ENCODE results near the gene MDC1.

MDC1 gene

DNA sequence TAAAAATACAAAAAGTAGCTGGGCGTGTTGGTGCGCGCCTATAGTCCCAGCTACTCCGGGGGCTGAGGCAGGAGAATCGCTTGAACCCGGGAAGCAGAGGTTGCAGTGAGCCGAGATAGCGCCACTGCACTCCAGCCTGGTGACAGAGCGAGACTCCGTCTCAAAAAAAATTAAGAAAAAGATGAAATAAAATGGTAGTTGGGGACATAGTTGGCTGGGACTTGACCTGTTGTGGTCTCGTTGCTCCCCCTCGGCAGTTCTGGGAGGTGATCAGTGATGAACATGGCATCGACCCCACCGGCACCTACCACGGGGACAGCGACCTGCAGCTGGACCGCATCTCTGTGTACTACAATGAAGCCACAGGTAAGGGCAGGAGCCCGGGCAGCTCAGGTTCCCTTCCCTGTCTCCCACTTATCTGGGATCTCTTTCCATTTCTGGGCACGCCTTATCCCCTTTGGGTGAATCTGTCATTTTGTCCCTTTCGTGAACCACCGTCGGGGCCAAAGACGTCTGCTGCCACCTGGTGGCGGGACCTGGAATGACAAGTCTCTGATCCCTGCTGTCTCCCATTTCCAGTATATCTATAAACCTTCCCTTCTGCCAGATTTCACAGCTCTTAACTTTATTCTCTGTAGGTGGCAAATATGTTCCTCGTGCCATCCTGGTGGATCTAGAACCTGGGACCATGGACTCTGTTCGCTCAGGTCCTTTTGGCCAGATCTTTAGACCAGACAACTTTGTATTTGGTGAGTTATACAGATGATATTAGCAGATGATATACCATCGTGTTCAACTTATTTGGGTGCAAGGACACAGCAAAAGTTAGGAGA is 5.4 kb upstream of the MDC1 start:
- no peak for TF ChIP-seq ZNF274 (IDR thresholded peaks at IDR 0.05; ENCODE audit: low read depth, low read length)
- H3K4me3 ChIP-seq (ENCODE audit: low read length): peak overlapping the region; percentile 86

DNA sequence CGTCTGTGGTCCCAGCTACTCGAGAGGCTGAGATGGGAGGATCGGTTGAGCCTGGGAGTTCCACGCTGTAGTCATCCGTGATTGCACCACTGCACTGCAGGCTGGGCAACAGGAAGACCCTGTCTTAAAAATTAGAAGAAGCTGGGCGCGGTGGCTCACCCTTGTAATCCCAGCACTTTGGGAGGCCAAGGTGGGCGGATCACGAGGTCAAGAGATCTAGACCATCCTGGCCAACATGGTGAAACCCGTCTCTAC is 4.9 kb upstream of the MDC1 start:
- peak overlapping the region; percentile 86 for H3K4me3 ChIP-seq (ENCODE audit: low read length)

DNA sequence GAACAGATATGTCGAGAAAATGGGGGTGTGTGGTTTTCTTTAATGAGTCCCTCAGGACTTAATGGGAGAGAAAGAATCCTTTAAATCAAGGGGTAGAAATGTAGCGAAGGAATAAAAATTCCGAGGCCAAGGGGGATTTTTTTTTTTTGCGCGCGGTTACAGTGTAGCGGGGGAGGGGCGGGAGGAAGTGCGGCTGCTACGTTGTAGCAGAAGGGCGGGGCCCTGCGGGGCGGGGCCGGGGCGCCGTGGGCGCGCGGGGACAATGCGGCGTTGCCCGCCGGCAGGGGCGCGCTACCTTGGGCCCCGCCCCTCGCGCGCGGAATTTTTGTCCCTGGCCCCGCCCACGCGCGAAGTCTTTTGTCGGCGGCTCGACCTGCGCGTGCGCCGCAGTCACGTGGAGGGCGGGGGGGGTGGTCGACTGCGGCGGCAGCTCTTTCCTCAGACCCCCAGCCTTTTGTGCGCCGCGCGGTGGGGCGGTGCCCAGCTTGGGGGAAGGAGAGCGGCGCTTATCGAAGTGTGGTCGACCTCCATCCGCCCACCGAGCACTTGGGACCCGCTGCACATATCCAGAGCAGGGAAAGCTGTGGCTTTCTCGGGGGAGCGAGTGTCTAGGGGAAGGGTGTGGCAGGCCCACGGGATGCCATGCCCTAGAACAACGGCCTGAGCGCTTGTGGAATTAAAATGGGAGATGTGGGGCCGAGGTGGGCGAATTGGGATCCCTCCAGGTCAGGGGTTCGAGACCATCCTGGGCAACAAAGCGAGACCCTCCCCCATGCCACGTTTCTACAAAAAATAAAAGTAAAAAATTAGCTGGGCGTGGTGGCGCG is 4.3 kb upstream of the MDC1 start:
- no peak for TF ChIP-seq ZNF274 (IDR thresholded peaks at IDR 0.05; ENCODE audit: low read depth, low read length)
- peak overlapping the region; percentile 94 for H3K4me3 ChIP-seq (ENCODE audit: low read length)

DNA sequence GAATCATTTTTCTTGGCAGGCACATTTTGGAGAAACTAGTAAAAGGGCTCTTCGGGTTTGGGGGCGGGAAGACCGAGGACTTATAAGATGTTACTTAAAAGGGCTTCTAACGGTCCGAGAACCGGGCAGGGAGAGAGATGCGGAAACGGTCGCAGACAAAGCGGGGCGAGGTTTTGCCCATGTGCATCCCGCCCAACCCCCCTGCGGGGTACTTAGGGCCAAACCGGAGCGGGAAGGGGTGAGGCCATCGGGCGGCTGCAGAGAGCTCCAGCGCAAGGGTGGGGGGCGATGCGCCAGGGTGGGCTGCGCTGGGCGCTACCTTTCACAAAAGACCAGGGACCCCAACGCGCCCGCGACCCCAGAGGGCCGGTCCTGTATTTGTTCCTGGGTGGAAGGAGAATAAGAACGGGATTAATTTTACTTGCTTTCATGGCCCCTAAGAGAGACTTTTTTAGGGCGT is 3.7 kb upstream of the MDC1 start:
- H3K4me3 ChIP-seq (ENCODE audit: low read length): peak overlapping the region; percentile 94
- TF ChIP-seq ZNF274 (IDR thresholded peaks at IDR 0.05; ENCODE audit: low read depth, low read length): no peak

GRCh38 chr6:30719791-30720737 is 3.0 kb upstream of the MDC1 start, which contains the start of gene TUBB:
TUBB (plus strand) TSS chr6:30720352; CDS start chr6:30720507, 155 bp downstream.
- no peak for TF ChIP-seq ZNF274 (IDR thresholded peaks at IDR 0.05; ENCODE audit: low read depth, low read length)
- H3K4me3 ChIP-seq (ENCODE audit: low read length): peak within 1 kb of the TSS; percentile 95

DNA sequence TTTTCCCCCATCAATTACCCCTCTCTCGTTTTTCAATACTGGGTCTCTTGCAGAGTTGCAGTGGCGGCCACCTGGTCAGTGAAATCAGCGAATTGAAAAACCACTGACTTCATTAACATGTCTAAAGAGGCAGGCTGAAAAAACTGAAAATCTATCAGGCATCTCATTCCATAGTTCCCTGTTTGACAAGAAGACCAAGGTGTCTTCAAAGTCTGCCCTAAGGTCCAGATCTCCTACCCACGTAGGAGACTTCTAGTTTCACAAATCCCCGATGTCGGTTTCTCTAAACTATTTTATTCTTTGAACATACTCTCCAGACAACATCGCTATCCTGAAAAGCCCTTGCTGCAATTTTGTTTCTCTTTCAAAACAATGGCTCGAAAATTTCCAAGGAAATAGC is 2.3 kb upstream of the MDC1 start:
- H3K4me3 ChIP-seq (ENCODE audit: low read length): peak overlapping the region; percentile 95
- TF ChIP-seq ZNF274 (IDR thresholded peaks at IDR 0.05; ENCODE audit: low read depth, low read length): no peak

DNA sequence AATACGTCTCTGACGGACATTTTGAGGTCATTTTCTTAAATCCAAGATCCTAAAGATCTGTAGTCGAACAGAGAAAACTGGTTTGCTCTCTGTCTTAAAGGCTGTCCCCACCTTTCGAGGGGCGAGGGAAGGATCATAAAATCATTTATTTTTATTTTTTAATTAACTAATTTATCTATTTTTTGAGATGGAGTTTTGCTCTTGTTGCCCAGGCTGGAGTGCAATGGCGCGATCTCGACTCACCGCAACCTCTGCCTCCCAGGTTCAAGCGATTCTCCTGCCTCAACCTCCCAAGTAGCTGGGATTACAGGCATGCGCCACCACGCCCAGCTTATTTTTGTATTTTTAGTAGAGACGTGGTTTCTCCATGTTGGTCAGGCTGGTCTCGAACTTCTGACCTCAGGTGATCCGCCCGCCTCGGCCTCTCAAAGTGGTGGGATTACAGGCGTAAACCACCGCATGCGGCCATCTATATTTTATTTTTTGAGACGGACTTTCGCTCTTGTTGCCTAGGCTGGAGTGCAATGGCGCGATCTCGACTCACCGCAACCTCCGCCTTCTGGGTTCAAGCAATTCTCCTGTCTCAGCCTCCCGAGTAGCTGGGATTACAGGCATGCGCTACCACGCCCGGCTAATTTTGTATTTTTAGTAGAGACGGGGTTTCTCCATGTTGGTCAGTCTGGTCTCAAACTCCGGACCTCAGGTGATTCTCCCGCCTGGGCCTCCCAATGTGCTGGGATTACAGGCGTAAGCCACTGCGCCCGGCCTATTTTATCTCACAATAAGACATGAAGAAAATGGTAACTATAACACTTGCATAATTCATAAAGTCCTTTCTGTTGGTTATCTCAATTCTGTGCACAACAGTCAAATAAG is 1.0 kb upstream of the MDC1 start:
- peak overlapping the region; percentile 68 for H3K4me3 ChIP-seq (ENCODE audit: low read length)

- H3K4me3 ChIP-seq (ENCODE audit: low read length): peak overlapping the region; percentile 83
- TF ChIP-seq ZNF274 (IDR thresholded peaks at IDR 0.05; ENCODE audit: low read depth, low read length): no peak
Observed at GRCh38 chr6:30716879-30717128, 277 bp downstream of the MDC1 start.

GRCh38 chr6:30714263-30714662 is 2.8 kb downstream of the MDC1 start:
- no peak for TF ChIP-seq ZNF274 (IDR thresholded peaks at IDR 0.05; ENCODE audit: low read depth, low read length)

GRCh38 chr6:30712441-30712945 is 4.6 kb downstream of the MDC1 start:
- no peak for TF ChIP-seq ZNF274 (IDR thresholded peaks at IDR 0.05; ENCODE audit: low read depth, low read length)
- no peak overlapping the region for H3K4me3 ChIP-seq (ENCODE audit: low read length)

More at GRCh38 chr6:30714263-30714662, 2.8 kb downstream of the MDC1 start:
- no peak overlapping the region for H3K4me3 ChIP-seq (ENCODE audit: low read length)

DNA sequence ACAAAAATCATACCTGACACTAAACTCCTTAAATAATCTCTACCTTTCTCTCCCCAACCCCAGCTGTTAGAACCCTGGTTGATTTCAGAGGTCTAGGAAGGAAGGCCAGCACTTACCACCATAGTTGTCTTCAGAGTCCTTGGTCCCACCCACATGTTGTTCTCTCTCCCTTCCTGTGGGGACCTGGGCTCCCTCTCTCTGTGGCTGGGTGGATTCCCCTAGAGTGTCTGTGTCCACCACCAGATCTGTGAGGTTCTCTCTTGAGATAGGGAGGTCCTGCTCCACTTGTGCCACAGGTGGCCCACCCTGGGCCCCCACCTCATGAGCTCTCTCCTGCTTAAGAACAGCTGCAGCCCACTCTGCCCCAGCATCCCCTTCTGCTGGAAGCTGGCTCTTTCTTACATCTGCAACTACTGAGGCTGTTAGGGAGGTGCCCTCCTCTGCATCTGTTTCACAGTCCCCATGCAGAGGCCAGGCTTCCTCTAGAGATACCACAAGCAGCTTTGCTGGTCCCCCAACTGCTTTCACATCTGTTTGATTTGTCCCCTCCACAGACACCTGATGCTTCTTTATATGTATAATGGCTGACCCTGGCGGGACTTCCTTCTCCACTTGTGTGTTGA is 5.2 kb downstream of the MDC1 start:
- TF ChIP-seq ZNF274 (IDR thresholded peaks at IDR 0.05; ENCODE audit: low read depth, low read length): no peak
- no peak overlapping the region for H3K4me3 ChIP-seq (ENCODE audit: low read length)

DNA sequence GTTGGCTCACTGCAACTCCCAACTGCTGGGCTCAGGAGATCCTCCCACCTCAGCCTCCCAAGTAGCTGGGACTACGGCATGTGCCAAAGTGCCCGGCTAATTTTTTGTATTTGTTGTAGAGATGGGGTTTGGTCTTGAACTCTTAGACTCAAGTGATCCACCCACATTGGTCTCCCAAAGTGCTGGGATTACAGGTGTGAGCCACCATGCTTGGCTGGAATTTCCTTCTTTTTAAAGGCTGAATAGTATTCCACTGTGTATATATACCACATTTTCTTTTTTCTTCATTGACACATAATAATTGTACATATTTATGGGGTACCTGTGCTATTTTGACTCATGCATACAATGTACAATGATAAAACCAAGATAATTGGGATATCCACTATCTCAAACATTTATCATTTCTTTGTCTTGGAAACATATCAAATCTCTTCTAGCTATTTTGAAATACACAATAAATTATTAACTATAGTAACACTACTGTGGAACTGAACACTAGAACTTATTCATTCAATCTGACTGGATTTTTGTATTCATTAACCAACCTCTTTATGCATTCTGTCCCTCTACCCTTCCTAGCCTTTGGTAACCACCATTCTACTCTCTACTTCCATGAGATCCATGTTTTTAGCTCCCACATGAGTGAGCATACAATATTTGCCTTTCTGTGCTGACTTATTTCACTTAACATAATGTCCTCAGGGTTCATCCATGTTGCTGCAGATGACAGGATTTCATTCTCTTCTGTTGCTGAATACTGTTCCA is 7.8 kb downstream of the MDC1 start:
- no peak overlapping the region for H3K4me3 ChIP-seq (ENCODE audit: low read length)
- TF ChIP-seq ZNF274 (IDR thresholded peaks at IDR 0.05; ENCODE audit: low read depth, low read length): no peak
